Fibroblast of lung (primary cell): ENCODE measurements around the gene APBA1.

Experiments used
- EZH2 ChIP-seq: IDR thresholded peaks from 2 replicates; pipeline ENCODE4 v1.5.1; 2012; ENCODE audit warnings: low read length, control low read depth, mild to moderate bottlenecking; ENCODE audit errors: missing control alignments
- TF ChIP-seq, protein P1 (sequence below), 2 donors: IDR thresholded peaks in 1 of 2; conservative IDR thresholded peaks in 1 of 2; 1 replicate in 1 of 2; 2 replicates in 1 of 2; pipeline ENCODE4 v1.5.1; 2011 to 2012; ENCODE audit warnings: low read length in 2 of 2, control low read depth in 1 of 2, inconsistent platforms in 1 of 2, low read depth in 1 of 2, mild to moderate bottlenecking in 1 of 2

GRCh38 chr9:69470186-69470977 is 201.8 kb downstream of the APBA1 start:
- TF ChIP-seq, protein P1, sequence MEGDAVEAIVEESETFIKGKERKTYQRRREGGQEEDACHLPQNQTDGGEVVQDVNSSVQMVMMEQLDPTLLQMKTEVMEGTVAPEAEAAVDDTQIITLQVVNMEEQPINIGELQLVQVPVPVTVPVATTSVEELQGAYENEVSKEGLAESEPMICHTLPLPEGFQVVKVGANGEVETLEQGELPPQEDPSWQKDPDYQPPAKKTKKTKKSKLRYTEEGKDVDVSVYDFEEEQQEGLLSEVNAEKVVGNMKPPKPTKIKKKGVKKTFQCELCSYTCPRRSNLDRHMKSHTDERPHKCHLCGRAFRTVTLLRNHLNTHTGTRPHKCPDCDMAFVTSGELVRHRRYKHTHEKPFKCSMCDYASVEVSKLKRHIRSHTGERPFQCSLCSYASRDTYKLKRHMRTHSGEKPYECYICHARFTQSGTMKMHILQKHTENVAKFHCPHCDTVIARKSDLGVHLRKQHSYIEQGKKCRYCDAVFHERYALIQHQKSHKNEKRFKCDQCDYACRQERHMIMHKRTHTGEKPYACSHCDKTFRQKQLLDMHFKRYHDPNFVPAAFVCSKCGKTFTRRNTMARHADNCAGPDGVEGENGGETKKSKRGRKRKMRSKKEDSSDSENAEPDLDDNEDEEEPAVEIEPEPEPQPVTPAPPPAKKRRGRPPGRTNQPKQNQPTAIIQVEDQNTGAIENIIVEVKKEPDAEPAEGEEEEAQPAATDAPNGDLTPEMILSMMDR (conservative IDR thresholded peaks at IDR 0.05 in 1 of 2, IDR thresholded peaks at IDR 0.05 in 1 of 2; ENCODE audit: low read depth in 1 of 2, low read length in 2 of 2): no peak
- TF ChIP-seq EZH2: no peak
